SKM-1 (cell line): ENCODE results near the gene WDR90.

Experiments used
- DNase-seq: peaks from one replicate; lab custom pipeline; 2025; ENCODE audit not compliant: unreplicated experiment; lab: John Stamatoyannopoulos, UW

The WDR90 gene

DNA sequence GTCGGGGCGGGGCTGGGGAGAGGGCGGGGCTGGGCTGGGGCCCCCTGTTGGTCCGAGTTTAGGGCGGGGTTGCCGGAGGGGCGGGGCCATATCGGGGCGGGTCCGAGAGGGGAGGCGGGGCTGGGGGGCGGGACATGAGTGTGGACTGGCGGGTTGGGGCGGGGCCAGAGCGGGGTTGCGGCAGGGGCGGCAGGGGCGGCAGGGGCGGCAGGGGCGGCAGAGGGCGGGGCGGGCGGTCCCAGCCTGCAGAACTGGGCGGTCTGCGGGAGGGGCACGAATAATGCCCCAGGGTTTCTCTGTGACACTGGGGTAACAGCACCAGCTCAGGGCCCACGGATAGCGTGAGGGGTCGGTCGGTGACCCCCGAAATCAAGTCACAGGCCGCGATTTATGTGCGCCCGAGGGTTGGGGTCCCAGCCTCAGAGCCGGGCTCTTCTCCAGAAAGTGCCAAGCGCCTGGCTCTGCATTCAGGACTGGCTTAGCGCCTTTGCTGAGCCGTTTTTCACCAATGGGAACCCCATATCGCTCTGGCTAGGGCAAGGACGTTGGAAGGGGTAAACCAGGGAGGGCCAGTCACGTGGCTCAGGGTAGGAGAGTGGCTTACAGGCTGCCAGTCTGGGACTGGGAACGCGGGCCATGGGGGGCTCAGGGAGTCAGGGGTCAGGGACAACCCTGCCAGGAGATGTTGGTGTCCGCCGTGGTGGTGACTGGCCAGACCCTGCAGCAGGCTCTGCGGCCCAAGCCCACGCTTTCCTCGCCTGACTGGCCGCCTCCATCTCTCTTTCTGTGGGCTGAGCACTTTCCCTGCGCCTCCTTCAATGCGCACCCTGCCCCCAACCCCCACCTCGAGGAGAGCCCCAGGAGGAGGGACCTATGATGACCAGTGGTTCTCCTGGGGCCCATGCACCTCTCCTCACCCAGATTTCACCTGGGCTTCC lies 11.8 kb upstream of the WDR90 start:
- DNase-seq, result no peak

DNA sequence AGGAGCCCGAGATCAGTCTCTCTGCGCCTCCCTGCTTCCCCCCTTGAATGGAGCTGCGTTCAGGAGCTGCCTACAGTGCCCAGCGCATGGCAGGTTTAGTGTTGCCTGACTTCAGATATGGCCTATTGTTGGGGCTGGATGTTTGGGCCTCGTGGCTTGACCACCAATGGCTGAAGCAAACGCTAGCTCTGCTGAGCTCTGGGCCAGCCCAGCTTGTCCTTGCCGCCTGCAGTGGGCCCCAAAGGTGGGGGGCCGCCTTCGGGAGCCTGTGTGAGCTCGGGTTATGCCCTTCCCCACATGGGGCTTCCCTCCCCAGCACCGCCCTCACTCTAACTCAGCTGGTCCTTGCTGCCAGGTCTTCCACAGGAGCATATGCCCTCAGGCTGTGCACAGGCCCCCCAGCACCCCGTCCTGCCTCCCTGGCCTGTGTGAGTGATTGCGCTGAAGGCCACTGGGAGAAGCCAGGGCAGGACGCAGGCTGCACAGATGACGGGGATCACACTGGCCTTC lies 11.1 kb upstream of the WDR90 start:
- DNase-seq, result no peak

DNA sequence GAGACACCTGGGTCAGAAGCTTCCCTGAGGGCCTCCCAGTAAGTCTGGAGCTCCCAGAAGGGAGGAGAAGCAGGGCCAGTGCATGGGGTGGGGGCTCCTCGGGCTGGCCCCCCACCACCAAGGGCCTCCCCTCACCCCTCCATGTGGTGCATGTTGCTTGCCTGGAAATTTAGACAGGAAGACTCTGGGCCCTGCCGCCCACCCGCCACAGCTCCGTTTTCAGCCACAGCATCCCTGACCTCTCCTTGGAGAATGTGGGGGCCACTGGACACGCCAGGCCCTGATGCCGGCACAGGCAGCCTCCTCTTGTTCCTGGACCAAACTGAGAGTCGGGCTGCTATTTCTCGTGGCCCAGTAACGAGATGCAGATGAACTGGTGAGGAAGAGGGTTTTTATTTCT lies 10.3 kb upstream of the WDR90 start:
- no peak for DNase-seq

DNA sequence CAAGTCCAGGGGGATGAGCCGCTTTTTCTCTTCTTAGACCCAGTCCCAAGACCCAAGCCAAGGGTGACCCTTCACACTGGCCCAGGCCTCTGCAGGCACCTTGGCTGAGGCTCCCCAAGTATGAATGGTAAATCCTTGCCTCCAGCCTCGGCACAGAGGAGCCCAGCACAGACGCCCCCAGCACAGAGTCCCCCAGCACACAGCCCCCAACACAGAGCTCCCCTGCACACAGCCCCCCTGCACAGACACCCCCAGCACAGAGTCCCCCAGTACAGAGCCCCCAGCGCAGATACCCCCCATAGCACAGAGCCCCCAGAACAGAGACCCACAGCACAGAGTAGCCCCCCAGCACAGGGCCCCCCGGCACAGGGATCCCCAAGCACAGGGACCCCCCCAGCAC lies 8.6 kb upstream of the WDR90 start:
- no peak for DNase-seq

DNA sequence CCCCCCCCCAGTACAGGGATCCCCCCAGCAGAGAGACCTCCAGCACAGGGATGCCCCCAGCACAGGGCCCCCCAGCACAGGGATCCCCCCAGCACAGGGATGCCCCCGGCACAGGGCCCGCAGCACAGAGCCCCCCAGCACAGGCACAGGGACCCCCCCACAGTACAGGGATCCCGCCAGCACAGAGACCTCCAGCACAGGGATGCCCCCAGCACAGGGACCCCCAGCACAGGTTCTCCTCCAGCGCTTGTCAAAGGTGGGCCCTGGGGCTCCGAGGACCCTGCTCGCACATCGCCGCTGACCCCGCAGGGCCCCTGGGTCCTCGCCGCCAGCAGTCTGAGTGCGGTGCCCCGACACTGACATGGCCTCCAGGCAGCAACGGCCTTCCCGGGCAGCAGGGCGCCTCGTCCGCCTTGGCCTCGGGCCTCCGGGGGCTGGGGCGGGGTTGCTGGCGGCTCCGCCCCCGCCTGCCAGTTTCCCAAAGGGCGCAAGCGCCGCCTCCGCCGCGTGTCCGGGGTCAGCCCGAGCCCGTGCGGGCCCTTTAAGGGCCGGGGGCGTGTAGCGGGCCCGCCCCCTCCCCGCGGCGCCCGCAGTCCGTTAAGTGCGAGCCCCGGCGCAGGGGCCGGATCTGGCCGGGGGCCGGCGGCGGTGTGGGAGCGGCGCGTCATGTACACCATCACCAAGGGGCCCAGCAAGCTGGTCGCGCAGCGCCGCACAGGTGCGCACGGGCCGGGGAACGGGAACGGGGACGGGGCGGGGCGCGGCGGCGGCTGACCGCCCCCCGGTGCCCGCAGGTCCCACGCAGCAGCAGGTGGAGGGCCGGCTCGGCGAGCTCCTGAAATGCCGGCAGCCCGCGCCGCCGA lies 7.6 kb upstream of the WDR90 start, which contains the start of gene MCRIP2:
Gene MCRIP2 (plus strand): TSS at position 503 of the 863 bp plus-strand sequence. CDS start 164 bp downstream, at position 667.
- DNase-seq, result peak; percentile 56

DNA sequence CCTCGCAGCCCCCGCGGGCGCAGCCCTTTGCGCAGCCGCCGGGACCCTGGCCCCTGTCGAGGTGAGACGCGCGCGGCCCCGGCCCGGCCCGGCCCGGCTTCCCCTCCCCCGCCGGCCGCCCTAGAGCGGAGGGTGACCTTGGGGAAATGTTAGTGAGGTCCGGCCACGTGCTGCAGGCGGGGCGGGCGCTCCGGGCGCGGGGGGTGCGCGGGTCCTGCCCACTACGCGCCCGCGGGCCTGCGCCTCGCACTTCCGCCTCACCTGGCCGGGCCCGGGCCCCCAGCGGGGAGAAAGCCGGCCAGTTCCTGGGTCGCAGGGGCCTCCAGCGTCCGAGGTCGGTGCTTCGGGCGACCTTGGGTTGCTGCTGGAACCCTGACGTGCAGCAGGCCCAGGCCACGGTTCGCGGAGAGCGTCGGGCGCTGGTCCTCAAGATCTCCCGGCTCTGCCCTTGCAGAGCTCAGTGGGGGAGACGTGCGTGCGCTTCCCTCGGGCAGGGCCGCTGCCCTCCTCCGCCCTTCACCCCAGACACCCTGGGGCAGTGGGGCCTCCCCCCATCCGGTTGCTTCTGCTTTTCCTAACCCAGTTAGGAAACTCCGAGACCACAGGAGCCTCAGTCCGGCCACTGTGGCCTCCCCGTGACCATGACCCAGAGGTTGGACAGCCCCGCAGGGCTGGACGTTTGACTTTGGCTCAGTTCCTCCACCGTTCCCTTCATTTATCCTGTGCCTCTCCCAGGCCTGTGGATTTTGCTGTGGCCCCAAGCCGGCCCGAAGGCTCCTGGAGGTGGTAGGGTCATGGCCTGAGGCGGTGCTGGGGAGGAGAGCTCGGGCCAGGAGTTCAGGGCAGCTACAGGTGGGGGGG lies 6.7 kb upstream of the WDR90 start:
- peak; percentile 58 for DNase-seq

DNA sequence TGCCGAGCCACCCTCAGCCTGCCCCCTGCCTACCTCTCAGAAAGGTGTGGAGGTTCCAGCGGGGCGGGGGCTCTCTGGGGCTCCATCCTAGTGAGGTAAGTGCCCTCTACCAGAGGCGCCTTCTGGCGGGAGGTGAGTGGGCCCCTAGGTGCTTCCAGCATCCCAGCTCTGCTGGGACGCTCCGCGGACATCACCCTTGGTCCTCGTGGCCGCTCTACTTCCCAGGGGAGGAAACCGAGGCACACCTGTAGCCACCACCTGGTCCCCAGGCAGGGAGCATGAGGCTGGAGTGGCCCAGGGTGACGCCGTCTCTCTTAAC lies 6.2 kb upstream of the WDR90 start:
- no peak for DNase-seq

DNA sequence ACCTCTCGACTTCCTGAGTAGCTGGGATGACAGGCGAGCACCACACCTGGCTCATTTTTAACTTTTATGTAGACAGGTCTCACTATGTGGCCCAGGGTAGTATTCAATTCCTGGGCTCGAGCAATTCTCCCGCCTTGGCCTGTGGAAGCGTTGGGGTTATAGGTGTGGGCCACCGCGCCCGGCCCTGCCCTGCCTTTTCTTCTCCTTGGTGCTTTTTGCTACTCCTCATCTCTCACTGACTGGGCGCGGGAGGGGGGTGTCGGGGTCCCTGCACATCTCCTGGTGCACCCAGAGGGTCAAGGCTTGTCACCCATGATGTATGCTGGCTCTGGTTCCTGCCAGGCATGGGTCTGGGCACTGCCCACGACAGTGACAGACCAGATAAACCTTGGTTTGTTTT lies 4.6 kb upstream of the WDR90 start:
- DNase-seq, result no peak

DNA sequence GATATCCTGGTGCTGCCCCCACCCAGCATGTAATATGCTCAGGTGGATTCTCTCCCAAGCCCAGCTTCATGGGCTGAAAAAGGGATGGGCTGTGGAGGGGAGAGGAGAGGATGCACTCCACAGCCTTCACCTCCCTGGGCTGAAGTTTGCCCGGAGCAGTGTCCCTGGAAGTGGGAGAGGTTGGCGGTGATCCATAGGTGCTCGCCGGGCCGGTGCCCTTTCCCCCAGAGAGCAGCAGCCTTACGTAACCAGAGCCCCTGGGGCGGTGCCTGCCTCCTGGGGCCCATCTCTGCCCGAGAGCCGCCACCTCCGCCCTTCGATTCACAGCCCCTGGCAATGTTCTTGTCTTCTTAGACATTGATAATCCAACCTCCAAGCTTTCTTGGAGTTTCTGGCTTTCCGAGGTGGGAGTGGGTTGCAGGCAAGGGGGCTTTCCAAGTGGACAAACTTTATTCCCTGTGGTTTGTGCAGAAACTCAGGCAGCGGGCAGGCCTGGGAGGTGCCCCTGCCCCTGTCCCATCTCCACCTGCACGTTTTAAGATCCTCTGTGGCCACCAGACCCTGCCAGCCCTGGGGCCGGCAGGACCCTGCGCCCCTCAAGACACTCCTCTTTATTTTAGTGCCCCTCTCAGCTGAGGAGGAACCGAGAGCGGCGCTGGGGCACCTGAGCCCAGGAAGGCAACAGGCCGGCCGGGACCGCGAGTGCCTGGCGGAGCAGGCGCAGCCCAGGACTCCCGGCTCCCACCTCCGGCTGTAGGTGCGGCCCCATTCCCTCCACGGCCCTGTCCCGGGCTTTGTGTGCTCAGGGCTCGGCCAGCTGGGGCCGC lies 3.1 kb upstream of the WDR90 start:
- DNase-seq, result no peak

DNA sequence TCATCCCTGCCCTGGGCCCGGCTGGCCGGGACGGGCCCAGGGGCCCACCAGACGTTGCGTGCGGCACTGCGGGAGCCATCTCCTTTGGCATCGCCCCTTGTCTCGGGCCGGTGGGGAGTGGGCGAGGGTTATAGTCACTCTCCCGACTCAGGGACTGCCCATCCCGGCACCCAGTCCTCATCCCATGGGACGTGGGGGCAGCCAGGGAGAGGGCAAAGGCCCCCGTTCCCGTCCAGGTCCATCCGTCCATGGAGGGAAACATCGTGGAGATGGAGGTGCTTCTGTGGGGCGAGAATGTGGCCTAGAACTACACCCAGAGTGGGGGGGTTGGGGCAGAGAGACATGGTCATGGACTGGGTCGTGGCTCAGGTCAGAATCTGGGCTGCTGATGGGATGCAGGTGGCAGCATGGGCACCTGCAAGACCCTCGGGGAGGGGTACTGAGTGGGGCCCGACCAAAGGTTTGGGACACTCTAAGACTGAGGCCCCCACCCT lies 2.4 kb upstream of the WDR90 start:
- DNase-seq, result no peak

DNA sequence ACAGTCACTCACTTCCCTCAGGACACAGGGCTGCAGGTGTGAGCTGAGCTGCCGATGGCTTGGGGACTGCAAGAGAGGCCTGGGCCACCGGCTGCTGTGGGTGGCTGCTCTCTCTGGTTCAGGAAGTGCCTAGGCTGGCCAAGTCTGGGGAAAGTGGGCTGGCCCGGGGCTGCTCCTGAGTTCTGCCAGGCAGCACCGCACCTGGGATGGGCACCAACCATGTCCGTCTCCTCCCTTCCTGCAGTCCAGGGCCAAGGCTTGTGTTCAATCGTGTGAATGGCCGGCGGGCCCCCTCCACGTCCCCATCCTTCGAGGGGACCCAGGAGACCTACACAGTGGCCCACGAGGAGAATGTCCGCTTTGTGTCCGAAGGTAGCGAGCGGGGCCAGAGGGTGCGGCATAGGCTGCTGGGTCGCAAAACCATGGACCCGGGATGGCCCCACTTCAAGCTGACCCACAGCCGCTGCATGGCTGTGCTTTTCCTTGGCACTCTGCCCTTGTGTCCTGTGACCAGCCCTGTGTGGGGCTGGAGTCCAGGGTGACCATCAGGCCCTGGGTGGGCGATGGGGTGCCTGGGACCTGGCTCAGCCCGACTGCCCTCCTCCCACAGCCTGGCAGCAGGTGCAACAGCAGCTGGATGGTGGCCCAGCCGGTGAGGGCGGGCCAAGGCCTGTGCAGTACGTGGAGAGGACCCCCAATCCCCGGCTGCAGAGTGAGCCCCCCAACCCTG lies 1.8 kb upstream of the WDR90 start:
- no peak for DNase-seq

DNA sequence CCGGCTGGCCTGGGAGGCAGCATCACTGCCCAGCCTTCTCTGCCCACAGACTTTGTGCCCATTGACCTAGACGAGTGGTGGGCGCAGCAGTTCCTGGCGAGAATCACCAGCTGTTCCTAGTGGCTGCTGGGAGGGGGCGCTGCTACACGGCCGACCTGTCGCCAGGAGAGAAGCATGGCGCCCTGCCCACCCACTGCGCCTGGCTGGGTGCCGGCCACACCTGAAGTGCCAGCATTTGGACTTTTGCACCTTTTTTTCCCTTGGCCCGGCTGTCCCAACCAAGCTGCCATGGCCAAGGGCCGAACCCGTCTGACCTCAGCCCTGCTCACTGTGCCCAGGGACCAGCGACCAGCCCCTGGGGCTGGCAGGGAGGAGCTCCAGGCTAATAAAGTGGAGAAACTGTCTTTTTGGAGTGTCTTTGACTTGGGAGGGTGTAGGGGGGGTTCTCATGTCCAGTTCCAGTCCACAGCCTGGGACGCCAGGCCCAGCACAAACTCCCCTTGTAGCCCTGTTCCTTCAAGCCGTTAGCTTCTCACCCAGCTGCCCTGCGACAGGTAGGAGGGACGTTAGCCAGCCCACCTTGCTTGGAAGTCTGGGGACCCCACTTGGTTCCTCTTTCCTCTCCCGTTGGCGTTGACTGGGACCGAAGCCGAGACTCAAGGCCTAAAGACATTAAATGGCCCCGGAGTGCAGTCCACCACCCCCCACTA lies 939 bp upstream of the WDR90 start:
- no peak for DNase-seq

DNA sequence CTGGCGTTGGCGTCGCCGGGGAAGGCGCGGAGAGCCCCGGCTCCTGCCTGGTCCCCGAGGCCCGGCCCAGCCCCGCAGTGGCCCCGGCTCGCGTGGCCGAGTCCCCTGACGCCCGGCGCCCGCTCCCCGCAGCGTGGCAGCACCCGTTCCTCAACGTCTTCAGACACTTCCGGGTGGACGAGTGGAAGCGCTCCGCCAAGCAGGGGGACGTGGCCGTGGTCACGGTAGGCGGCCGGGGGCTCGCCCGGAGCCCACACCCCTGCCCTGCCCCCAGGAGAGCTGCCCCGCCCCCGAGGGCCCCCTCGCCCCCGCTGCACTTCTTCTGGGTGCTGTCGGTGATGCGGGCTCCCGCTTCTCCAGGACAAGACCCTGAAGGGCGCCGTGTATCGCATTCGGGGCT lies 466 bp downstream of the WDR90 start:
- no peak for DNase-seq

DNA sequence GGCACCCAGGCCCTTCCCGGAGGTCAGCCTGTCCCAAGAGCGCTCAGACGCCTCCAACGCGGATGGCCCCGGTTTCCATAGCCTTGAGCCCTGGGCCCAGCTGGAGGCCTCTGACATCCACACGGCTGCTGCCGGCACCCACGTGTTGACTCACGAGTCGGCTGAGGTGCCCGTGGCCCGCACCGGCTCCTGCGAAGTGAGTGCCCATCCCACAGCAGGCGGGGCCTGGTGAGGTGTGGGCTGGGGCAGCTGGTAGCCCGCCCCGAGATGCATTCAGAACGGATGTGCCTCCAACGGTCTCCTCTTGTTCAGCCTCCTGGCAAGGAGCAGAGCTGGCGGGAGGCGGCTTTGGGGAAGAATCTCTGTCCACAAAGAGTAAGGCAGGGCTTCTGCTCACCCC lies 2.7 kb downstream of the WDR90 start:
- DNase-seq, result no peak

DNA sequence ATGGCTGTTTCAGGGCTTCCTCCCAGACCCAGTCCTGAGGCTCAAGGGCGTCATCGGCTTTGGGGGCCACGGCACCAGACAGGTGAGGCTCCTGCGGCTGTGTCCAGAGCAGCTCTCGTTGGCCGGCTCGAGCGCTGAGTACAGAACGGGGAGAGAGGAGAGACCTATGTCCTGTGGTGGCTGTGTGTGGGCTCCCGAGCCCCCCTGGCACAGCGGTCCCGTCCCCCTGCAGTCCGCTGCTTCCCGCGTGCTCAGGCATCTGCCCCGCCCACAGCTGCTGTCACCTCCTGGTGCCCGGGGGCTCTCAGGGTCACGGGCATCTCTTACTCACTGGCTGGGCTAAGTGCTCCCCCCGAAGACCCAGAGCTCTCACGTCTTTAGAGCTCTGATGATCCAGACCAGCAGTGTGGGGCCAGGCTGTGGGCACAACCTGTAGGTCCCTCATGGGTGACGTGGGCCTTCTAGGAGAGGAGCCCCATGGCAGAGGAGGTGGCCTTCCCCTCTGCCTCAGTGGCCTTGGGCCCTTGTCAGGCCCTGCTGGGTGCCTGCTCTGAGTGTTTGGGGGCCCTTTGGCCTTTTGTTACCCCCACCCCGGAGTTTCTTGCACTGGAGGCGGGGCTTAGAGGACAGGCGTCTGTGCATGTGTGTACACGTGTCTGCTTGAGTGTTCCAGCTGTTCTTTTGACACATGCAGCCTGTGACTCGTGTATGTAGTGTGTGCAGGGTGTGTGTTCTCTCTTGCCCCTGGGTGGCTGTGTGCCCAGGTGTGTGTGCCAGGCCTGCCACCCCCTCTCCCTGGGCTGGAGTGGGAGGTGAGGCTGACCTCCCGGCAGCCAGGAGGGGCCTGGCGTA lies 3.5 kb downstream of the WDR90 start:
- DNase-seq, result no peak

DNA sequence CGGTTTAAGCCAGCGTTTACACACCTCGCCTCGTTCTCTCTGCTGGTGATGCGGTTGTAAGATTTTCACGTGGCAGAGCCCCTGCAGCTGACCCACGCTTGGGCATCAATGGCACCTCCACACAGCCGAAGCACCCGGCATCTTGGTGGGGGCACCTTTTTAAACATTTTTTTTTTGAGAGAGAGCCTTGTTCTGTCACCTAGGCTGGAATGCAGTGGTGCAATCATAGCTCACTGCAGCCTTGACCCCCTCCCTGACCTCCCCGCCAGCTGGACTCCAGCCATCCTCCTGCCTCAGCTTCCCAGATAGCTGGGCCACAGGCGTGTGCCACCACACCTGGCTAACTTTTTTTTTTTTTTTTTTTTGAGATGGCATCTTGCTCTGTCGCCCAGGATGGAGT lies 4.9 kb downstream of the WDR90 start:
- DNase-seq, result no peak

DNA sequence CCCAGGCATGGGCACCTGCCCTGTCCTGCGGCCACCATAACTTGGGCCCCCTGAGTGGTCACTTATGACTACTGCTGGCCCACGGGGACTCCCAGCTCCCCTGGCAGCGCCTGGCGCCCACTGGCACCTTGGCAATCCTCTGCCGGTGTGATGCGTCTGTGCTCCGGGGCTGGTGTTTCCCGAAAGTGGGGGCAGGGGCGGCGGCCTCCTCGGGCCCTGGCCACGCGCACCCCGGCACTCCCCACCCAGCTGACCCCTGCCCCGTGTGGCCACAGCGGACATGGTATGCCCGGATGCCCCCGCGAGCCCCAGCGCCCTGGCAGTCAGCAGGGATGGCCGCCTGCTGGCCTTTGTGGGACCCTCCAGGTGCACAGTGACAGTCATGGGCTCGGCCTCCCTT lies 8.3 kb downstream of the WDR90 start:
- DNase-seq, result no peak
